ENCODE results near the gene TMPRSS6.

DNA sequence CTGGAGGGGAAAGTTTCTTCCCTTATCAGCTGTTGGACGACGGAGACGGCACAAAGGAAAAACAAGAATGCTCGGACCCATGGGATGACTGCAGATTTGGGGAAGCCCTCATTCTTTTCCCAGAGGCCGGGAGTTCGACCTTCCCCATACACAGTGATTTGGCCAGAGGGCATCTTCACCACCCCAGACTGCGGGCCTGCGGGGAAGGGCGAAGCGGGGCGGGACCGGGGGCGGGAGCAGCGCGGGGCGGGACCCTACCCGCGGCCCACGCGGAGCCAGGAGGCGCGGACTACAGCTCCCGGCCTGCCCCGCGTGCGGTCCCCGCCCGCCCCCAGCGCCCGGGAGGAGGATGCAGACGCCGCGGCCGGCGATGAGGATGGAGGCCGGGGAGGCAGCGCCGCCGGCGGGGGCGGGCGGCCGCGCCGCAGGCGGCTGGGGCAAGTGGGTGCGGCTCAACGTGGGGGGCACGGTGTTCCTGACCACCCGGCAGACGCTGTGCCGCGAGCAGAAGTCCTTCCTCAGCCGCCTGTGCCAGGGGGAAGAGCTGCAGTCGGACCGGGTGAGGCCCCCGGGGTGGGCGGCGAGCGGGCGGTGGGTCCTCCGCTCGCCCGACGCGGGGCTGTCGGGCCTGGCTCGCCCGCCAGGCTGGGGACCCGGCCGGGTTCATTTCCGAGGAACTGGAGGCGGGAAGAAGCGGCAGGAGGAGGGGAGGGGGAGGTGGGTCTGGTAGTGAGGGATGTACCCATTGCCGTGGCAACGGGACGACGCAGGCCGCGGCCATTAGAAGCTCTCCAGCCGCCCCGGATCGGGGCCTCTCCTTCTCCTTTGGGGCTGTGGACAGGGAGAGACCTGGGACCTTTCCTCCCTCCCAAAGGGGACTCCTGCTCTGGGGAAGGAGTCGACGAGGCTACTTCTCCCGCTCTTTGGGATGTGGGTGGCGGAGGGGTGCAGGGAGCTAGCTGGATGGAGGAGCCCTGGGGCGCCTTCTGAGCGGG, 57.8 kb downstream of the TMPRSS6 start, which contains the start of gene KCTD17:
- TF ChIP-seq, protein P1, sequence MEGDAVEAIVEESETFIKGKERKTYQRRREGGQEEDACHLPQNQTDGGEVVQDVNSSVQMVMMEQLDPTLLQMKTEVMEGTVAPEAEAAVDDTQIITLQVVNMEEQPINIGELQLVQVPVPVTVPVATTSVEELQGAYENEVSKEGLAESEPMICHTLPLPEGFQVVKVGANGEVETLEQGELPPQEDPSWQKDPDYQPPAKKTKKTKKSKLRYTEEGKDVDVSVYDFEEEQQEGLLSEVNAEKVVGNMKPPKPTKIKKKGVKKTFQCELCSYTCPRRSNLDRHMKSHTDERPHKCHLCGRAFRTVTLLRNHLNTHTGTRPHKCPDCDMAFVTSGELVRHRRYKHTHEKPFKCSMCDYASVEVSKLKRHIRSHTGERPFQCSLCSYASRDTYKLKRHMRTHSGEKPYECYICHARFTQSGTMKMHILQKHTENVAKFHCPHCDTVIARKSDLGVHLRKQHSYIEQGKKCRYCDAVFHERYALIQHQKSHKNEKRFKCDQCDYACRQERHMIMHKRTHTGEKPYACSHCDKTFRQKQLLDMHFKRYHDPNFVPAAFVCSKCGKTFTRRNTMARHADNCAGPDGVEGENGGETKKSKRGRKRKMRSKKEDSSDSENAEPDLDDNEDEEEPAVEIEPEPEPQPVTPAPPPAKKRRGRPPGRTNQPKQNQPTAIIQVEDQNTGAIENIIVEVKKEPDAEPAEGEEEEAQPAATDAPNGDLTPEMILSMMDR (conservative IDR thresholded peaks at IDR 0.05 in 1 of 2, IDR thresholded peaks at IDR 0.05 in 1 of 2; ENCODE audit: extremely low read depth in 1 of 2, insufficient read depth in 1 of 2, low read depth in 1 of 2, low read length in 2 of 2): no peak
- no peak for TF ChIP-seq EZH2 (IDR thresholded peaks at IDR 0.05; ENCODE audit: borderline replicate concordance, low read length)

Data from mammary epithelial cell (primary cell).